Stimulated activated naive CD8-positive, alpha-beta T cell treated with anti-CD3 and anti-CD28 coated beads, Interleukin-15, Interleukin-2, amounts not matched to agents 100 ng/mL and 50 ng/mL, for 24 hours (primary cell): ENCODE measurements around the gene SERPIND1.
A peak's percentile ranks its signal among the peaks of the same experiment; 100 is the strongest.
"Not testable (repeated sequence)": the region's sequence is repeated elsewhere in the genome, so short reads cannot be mapped to it uniquely, and the experiment has no call there.

Source experiments
- H3K27ac Mint-ChIP-seq: one replicate; pipeline ENCODE4 v1.8.0; 2021; ENCODE audit warnings: mild to moderate bottlenecking, mixed read lengths
- H3K27me3 Mint-ChIP-seq: one replicate; pipeline ENCODE4 v1.8.0; 2021; ENCODE audit warnings: mixed read lengths
- H3K36me3 Mint-ChIP-seq: one replicate; pipeline ENCODE4 v1.8.0; 2021; ENCODE audit warnings: low read depth, mixed read lengths
- H3K4me1 Mint-ChIP-seq: one replicate; pipeline ENCODE4 v1.8.0; 2021; ENCODE audit warnings: low read depth, mixed read lengths
- H3K4me3 Mint-ChIP-seq: one replicate; pipeline ENCODE4 v1.8.0; 2021; ENCODE audit warnings: mild to moderate bottlenecking, mixed read lengths
- H3K9me3 Mint-ChIP-seq: one replicate; pipeline ENCODE4 v1.8.0; 2021; ENCODE audit warnings: mixed read lengths

Gene SERPIND1

DNA sequence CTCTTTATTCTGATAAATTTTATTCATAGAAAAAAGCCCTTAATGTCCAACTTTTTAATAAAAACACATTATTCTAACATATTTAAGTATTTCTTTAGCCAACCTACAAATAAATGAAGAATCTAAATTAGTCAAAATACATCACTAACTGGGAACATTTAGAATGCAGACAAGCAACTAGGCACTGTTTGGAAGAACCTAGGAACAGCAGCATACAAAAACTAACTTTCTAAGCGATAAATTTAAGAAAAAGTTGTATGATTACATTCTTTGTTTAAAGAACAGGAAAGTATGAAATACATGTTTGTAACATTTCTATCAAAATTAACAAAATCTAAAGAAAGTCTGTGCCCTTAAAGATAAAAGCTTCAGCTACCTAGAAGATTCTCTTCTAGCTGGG, 49.4 kb downstream of the SERPIND1 start:
- Mint-ChIP-seq H3K4me3 (no peak overlapping the region), H3K9me3 (no peaks in the 10 kb centered on the region), H3K4me1 (no peaks in the 10 kb centered on the region), H3K36me3 (peaks cover 32% of the 10 kb centered on the region), H3K27me3 (no peaks in the 10 kb centered on the region), H3K27ac (no peak overlapping the region)

DNA sequence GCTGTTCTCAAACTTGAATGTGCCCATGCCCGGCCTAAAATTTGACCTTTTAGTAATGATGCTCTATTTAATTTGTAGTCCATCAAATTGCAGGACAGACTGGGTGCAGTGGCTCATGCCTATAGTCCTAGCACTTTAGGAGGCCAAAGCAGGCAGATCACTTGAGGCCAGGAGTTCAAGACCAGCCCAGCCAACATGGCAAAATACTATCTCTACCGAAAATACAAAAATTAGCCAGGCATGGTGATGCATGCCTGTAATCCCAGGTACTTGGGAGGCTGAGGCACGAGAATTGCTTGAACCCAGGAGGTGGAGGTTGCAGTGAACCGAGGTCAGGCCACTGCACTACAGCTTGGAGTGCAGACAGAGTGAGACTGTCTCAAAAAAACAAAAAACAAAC, 51.3 kb downstream of the SERPIND1 start:
- not testable (repeated sequence) for H3K27ac Mint-ChIP-seq, H3K4me1 Mint-ChIP-seq, H3K27me3 Mint-ChIP-seq, H3K9me3 Mint-ChIP-seq, H3K4me3 Mint-ChIP-seq
- H3K36me3 Mint-ChIP-seq, result peaks cover 28% of the 10 kb centered on the region

DNA sequence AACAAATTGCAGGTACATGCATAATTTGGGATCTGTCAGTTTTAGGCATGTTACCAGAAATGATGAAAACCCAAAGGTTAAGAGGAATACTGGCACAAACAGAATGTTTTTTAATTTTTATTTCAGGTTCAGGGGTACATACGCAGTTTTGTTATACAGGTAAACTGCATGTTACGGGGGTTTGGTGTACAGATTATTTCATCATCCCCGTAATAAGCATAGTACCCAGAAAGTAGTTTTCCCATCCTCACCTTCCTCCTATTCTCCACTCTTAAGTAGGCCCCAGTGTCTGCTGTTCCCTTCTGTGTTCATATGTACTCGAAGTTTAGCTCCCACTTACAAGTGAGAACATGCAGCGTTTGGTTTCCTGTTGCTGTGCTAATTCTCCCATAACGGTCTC, 51.7 kb downstream of the SERPIND1 start:
- Mint-ChIP-seq H3K4me1 (no peaks in the 10 kb centered on the region), H3K27ac (no peak overlapping the region), H3K9me3 (no peaks in the 10 kb centered on the region), H3K36me3 (peaks cover 31% of the 10 kb centered on the region), H3K4me3 (no peak overlapping the region), H3K27me3 (no peaks in the 10 kb centered on the region)

DNA sequence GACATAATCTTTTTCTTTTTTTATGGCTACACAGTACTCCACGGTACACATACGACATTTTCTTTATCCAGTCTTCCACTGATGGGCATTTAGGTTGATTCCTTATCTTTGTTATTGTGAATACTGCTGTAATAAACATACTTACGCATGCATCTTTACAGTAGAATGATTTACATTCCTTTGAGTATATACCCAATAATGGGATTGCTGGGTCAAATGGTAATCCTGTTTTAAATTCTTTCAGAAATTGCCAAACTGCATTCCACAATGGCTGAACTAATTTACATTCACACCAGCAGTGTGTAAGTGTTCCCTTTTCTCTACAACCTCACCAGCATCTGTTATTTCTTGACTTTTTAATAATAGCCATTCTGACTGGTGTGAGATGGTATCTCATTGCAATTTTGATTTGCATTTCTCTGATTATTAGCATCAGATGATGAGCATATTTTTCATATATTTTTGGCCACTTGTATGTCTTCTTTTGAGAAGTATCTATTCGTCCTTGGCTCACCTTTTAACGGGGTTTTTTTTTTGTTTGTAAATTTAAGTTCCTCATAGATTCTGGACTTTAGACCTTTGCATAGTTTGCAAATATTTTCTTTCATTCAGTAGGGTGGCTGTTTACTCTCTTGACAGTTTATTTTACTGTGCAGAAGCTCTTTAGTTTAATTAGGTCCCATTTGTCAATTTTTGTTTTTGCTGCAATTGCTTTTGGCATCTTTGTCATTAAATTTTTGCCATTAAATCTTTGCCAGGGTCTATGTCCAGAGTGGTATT, 52.6 kb downstream of the SERPIND1 start:
- H3K9me3 Mint-ChIP-seq, H3K4me3 Mint-ChIP-seq, H3K27me3 Mint-ChIP-seq, H3K27ac Mint-ChIP-seq, H3K4me1 Mint-ChIP-seq: not testable (repeated sequence)
- H3K36me3 Mint-ChIP-seq, result peaks cover 39% of the 10 kb centered on the region

DNA sequence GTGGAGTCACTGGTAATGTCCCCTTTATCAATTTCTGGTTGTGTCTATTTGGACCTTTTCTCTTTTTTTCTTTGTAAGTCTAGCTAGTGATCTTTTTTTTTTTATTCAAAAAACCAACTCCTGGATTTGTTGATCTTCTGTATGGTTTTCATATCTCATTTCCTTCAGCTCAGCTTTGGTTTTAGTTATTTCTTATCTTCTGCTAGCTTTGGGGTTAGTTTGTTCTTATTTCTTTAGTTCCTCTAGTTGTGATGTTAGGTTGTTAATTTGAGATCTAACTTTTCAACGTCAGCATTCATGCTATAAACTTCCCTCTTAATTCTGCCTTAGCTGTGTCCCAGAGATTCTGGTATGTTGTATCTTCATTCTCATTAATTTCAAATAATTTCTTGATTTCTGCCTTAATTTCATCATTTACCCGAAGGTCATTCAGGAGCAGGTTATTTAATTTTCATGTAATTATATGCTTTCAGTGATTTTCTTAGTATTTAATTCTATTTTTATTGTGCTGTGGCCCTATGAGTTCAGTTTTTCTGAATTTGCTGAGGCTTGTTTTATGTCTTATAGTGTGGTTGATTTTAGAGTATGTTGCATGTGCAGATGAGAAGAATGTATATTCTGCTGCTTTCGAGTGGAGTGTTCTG, 55.7 kb downstream of the SERPIND1 start:
- Mint-ChIP-seq H3K4me1 (no peaks in the 10 kb centered on the region), H3K9me3 (no peaks in the 10 kb centered on the region), H3K36me3 (peaks cover 46% of the 10 kb centered on the region), H3K4me3 (no peak overlapping the region), H3K27ac (no peak overlapping the region), H3K27me3 (no peaks in the 10 kb centered on the region)

DNA sequence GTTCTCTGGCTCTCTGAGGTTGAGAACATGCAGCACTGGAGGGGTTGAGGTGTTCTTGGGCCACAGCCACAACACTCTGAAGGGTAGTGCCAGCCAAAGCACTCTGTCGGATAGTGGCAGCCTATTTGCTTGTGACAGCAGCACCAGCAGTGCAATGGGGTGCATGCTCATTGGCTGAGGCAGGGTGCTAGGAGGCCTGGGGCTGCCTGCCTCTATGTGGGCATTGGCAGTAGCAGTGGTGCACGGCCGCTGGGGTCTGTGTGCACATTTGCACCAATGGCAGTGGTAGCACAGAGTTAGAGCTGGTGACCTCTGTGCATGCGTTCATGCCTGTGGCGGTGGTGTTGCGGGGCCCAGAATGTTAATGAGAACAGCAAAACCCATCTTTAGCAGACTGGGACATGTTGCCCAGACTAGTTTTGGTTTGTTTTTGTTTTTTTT, 59.3 kb downstream of the SERPIND1 start:
- H3K4me3 Mint-ChIP-seq, result no peak overlapping the region
- peaks cover 9% of the 10 kb centered on the region for H3K4me1 Mint-ChIP-seq
- peak overlapping the region; percentile 54 for H3K27ac Mint-ChIP-seq
- no peaks in the 10 kb centered on the region for H3K27me3 Mint-ChIP-seq
- H3K9me3 Mint-ChIP-seq, result no peaks in the 10 kb centered on the region
- peaks cover 54% of the 10 kb centered on the region for H3K36me3 Mint-ChIP-seq

DNA sequence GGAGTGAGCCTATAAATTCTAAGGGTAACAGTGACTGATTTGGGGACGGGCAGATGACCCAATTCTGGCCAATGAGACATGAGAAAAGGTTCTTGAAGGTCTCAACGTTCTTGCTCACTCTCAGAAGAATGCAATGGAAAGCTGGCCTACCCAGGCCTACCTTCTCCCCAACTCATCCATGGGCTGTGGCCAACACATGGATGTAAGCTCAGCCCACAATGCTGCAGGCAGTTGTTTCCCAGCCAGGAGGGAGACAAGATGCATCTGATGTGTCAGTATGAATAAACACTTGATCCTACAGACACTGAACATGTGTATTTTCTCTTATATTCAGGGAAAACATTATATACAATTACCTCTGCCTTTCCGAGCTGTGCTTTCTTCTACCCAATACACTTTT, 60.3 kb downstream of the SERPIND1 start:
- H3K4me3 Mint-ChIP-seq, result no peak overlapping the region
- H3K36me3 Mint-ChIP-seq, result peaks cover 52% of the 10 kb centered on the region
- H3K27ac Mint-ChIP-seq, result no peak overlapping the region
- no peaks in the 10 kb centered on the region for H3K27me3 Mint-ChIP-seq
- peaks cover 12% of the 10 kb centered on the region for H3K4me1 Mint-ChIP-seq
- no peaks in the 10 kb centered on the region for H3K9me3 Mint-ChIP-seq

DNA sequence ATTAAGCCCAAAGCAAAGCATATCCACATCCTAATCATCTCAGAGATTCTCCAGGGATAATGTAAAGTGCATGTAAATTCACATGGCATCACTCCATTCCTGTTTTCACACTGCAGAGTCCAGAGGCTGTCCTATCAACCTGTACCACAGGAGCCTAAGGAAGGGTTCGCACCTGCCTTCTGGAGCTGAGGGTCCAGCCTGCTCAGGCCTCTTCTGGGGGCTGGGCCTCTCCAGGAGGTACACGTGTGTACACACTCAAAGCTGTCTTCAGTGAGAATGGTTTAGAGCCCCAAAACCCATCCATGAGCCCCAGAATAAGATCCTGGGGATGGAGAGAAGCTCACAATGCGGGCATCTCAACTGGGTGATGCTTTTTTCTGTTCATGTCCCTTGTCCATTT, 60.8 kb downstream of the SERPIND1 start:
- peaks cover 47% of the 10 kb centered on the region for H3K36me3 Mint-ChIP-seq
- H3K4me3 Mint-ChIP-seq, result no peak overlapping the region

More for the DNA sequence above, 60.8 kb downstream of the SERPIND1 start:
- H3K27ac Mint-ChIP-seq, result no peak overlapping the region
- no peaks in the 10 kb centered on the region for H3K9me3 Mint-ChIP-seq
- peaks cover 13% of the 10 kb centered on the region for H3K4me1 Mint-ChIP-seq
- no peaks in the 10 kb centered on the region for H3K27me3 Mint-ChIP-seq
